HFF-Myc (cell line): ENCODE measurements around the gene UBFD1.

Experiments used
- DNase-seq: peaks from one replicate; pipeline ENCODE4 v3.0.0-alpha.2; 2011; ENCODE audit warnings: low read depth; ENCODE audit errors: extremely low read depth
- H3K4me3 ChIP-seq: replicated peaks from 2 replicates; pipeline ENCODE4 v1.5.1; 2011; ENCODE audit warnings: low read depth, mild to moderate bottlenecking, control low read depth, low read length
- CTCF ChIP-seq: IDR thresholded peaks from 2 replicates; pipeline ENCODE4 v1.5.1; 2012; ENCODE audit warnings: mild to moderate bottlenecking, low read depth, low read length, control low read depth; ENCODE audit errors: missing control alignments

The UBFD1 gene

GRCh38 chr16:23587726-23588125 is 30.2 kb downstream of the UBFD1 start:
- H3K4me3 ChIP-seq = no peak overlapping the region
- no peak for TF ChIP-seq CTCF
- peak; percentile 19 for DNase-seq

- no peak for TF ChIP-seq CTCF
- H3K4me3 ChIP-seq = no peak overlapping the region
- DNase-seq = no peak
Observed at GRCh38 chr16:23590181-23590580, 32.7 kb downstream of the UBFD1 start.

DNA sequence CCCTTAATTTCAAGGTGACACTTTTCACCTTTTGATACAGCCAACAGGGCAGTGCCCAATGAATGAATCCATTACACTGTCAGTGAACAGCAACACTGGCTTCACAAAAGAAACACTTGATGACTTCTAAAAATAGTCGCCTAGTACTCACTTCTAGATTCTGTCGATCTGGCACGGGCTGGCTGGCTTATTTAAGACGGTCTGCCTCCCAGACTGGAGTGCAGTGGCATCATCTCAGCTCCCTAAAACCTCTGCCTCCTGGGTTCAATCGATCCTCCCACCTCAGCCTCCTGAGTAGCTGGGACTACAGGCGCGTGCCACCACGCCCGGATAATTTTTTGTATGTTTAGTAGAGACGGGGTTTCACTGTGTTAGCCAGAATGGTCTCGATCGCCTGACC is 36.7 kb downstream of the UBFD1 start:
- TF ChIP-seq CTCF = no peak
- H3K4me3 ChIP-seq = no peak overlapping the region
- no peak for DNase-seq

GRCh38 chr16:23595246-23595950 is 37.9 kb downstream of the UBFD1 start:
- DNase-seq = no peak
- no peak for TF ChIP-seq CTCF
- peak overlapping the region; percentile 92 for H3K4me3 ChIP-seq

DNA sequence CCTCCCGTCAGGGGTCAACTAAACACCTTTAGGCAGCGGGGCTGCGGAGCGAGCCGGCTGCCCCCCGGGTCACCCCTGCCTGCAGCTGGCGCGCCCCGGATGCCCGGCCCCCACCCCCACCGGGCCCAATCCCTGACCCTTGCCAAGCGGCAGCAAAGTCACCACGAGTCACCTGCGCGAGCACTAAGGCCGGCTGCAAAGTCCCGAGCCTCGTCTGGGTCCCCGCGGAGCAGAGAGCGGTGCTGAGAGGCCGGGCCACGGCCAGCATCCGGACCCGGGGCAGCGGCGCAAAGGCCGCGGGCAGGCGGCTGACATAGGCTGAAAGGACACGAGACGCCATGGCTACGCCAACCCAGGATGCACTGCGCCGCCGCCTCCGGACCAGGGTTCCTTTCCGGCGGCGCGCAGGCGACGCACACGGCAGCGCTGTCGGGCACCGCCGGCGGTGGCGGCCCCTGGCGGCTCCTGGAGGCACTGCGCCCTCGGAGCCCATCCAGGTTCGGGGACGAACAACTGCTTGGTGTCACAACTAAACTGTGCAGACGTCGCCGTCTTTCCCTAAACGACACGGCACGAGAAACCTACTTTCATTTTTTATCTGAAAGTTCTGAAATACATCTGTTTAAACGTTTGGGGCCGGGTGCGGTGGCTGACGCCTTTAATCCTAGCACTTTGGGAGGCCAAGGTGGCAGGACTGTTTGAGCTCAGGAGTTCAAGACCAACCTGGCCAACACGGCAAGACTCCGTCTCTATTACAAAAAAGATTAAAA is 38.6 kb downstream of the UBFD1 start, which contains the start of gene NDUFAB1:
Gene NDUFAB1, minus strand, starts transcription at position 366 of the 770 bp plus-strand sequence. Its CDS starts 26 bp downstream, at position 340.
- peak within 1 kb of the TSS; percentile 92 for H3K4me3 ChIP-seq
- DNase-seq = peak; percentile 30
- peak; percentile 99 for TF ChIP-seq CTCF

DNA sequence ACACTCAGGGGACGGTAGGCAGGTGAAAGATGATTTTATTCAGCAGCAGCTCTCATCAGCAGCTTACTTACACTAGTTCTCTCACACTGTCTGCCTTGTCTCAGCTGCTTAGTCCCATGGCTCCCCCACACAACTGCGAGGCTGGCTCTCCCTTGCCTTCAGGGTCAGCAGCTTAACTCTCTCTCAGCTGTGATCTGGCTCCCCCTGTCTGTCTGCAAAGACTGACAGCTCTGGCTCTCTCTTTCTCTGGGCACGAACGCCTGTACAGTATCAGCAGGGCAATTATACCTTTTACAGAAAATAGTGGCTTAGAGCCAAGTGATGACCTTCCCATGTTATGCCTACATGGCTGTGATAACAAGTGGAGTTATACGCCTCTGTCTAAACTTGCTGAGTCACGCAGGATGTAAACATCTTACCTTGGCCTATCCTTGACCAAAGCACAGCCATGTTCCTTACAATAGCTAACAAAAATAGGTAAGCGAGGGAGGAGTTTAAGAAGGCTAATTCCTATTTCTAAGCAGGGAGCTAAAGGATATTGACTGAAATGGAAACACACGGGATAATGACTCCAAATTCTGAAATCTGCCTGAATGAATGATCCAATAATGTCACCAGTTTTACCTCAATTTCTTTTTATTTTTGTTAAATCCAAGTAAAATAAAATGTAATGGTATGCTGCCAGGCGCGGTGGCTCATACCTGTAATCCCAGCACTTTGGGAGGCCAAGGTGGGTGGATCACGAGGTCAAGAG is 39.7 kb downstream of the UBFD1 start:
- DNase-seq = no peak
- peak; percentile 23 for TF ChIP-seq CTCF
- H3K4me3 ChIP-seq = no peak overlapping the region
